ENCODE measurements around the gene LGALS3.

The LGALS3 gene

GRCh38 chr14:55123852-55124639 is 5.0 kb upstream of the LGALS3 start:
- TF ChIP-seq USF1 (IDR thresholded peaks at IDR 0.05) (no peak), EP300 (IDR thresholded peaks at IDR 0.05; ENCODE audit: borderline replicate concordance) (no peak), TCF12 (IDR thresholded peaks at IDR 0.05; ENCODE audit: low read depth) (no peak), ZBTB7A (IDR thresholded peaks at IDR 0.05; ENCODE audit: low read depth) (no peak)

DNA sequence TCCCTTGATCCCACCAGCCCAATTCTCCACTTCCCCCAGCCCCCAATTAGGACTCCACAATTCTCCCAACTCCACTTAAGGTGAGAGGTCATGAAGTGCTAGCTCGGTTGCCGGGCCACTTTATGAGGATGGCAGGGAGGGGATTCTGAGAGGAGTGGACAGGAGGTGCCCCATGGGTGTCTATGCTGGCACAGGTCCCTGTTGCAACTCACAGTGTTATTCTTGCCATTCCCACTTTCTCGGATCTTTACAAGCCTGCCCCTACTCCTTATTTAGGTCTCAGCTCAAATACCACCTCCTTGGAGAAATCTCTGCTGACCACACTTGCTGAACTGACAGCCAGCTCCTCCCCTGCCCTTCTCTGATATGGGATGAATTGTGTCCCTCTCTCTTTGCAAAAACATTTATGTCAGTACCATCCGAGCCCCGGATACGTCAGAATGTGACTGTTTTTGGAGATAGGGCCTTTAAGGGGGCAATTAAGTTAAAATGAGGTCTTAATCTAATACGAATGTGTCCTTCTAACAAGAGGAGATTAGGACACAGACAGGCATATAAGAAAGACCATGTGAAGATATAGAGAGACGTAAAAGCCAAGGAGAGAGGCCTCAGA is 4.2 kb upstream of the LGALS3 start:
- TF ChIP-seq TAF1 (IDR thresholded peaks at IDR 0.05; ENCODE audit: low read depth) (no peak), CEBPB (IDR thresholded peaks at IDR 0.05) (no peak), EP300 (IDR thresholded peaks at IDR 0.05; ENCODE audit: borderline replicate concordance) (no peak), CREB1 (IDR thresholded peaks at IDR 0.05; ENCODE audit: low read depth) (no peak), ZBTB7A (IDR thresholded peaks at IDR 0.05; ENCODE audit: low read depth) (no peak), FOXM1 (IDR thresholded peaks at IDR 0.05; ENCODE audit: borderline replicate concordance, low read depth) (no peak), EGR1 (IDR thresholded peaks at IDR 0.05) (no peak), USF1 (IDR thresholded peaks at IDR 0.05) (no peak), TEAD4 (IDR thresholded peaks at IDR 0.05) (no peak), TCF12 (IDR thresholded peaks at IDR 0.05; ENCODE audit: low read depth) (no peak), YY1 (IDR thresholded peaks at IDR 0.05; ENCODE audit: low read depth) (no peak), RAD21 (IDR thresholded peaks at IDR 0.05; ENCODE audit: low read depth) (no peak)
- TF ChIP-seq, protein P1, sequence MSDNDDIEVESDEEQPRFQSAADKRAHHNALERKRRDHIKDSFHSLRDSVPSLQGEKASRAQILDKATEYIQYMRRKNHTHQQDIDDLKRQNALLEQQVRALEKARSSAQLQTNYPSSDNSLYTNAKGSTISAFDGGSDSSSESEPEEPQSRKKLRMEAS (IDR thresholded peaks at IDR 0.05) = no peak
- TF ChIP-seq, protein P2, sequence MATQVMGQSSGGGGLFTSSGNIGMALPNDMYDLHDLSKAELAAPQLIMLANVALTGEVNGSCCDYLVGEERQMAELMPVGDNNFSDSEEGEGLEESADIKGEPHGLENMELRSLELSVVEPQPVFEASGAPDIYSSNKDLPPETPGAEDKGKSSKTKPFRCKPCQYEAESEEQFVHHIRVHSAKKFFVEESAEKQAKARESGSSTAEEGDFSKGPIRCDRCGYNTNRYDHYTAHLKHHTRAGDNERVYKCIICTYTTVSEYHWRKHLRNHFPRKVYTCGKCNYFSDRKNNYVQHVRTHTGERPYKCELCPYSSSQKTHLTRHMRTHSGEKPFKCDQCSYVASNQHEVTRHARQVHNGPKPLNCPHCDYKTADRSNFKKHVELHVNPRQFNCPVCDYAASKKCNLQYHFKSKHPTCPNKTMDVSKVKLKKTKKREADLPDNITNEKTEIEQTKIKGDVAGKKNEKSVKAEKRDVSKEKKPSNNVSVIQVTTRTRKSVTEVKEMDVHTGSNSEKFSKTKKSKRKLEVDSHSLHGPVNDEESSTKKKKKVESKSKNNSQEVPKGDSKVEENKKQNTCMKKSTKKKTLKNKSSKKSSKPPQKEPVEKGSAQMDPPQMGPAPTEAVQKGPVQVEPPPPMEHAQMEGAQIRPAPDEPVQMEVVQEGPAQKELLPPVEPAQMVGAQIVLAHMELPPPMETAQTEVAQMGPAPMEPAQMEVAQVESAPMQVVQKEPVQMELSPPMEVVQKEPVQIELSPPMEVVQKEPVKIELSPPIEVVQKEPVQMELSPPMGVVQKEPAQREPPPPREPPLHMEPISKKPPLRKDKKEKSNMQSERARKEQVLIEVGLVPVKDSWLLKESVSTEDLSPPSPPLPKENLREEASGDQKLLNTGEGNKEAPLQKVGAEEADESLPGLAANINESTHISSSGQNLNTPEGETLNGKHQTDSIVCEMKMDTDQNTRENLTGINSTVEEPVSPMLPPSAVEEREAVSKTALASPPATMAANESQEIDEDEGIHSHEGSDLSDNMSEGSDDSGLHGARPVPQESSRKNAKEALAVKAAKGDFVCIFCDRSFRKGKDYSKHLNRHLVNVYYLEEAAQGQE (IDR thresholded peaks at IDR 0.05; ENCODE audit: low read depth) = no peak

GRCh38 chr14:55125403-55125802 is 3.6 kb upstream of the LGALS3 start:
- TF ChIP-seq TEAD4 (IDR thresholded peaks at IDR 0.05) (no peak), TCF12 (IDR thresholded peaks at IDR 0.05; ENCODE audit: low read depth) (no peak), EGR1 (IDR thresholded peaks at IDR 0.05) (no peak), ZBTB7A (IDR thresholded peaks at IDR 0.05; ENCODE audit: low read depth) (no peak), TAF1 (IDR thresholded peaks at IDR 0.05; ENCODE audit: low read depth) (no peak), YY1 (IDR thresholded peaks at IDR 0.05; ENCODE audit: low read depth) (no peak), RAD21 (IDR thresholded peaks at IDR 0.05; ENCODE audit: low read depth) (no peak), CREB1 (IDR thresholded peaks at IDR 0.05; ENCODE audit: low read depth) (no peak), EP300 (IDR thresholded peaks at IDR 0.05; ENCODE audit: borderline replicate concordance) (no peak), NFIC (IDR thresholded peaks at IDR 0.05) (no peak), USF1 (IDR thresholded peaks at IDR 0.05) (no peak), FOXM1 (IDR thresholded peaks at IDR 0.05; ENCODE audit: borderline replicate concordance, low read depth) (no peak), CEBPB (IDR thresholded peaks at IDR 0.05) (no peak)
- TF ChIP-seq, protein P2 (IDR thresholded peaks at IDR 0.05; ENCODE audit: low read depth) = no peak
- TF ChIP-seq, protein P1 (IDR thresholded peaks at IDR 0.05) = no peak

DNA sequence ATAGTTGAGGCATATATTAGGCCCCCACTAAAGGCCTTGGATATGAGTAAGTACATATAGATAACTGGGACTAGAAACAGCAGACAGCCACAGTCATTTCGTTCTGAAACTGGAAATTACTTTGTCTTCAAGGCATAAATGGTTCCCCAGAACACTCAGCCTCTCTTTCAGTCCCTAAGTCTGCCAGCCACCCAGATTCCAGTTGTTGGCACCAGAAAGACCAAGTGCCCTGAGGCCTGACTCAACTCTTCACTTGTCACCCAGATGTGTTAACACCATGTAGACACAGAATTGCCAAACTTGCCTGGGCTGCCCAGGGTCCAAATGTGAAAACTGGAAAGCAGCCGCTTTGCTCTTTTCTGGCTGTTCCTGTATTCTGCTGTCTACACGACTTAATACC is 3.0 kb upstream of the LGALS3 start:
- TF ChIP-seq EGR1 (IDR thresholded peaks at IDR 0.05) = no peak
- TF ChIP-seq RAD21 (IDR thresholded peaks at IDR 0.05; ENCODE audit: low read depth) = no peak
- TF ChIP-seq TEAD4 (IDR thresholded peaks at IDR 0.05) = no peak
- no peak for TF ChIP-seq TAF1 (IDR thresholded peaks at IDR 0.05; ENCODE audit: low read depth)
- no peak for TF ChIP-seq TCF12 (IDR thresholded peaks at IDR 0.05; ENCODE audit: low read depth)
- no peak for TF ChIP-seq ZBTB7A (IDR thresholded peaks at IDR 0.05; ENCODE audit: low read depth)
- no peak for TF ChIP-seq USF1 (IDR thresholded peaks at IDR 0.05)
- TF ChIP-seq CEBPB (IDR thresholded peaks at IDR 0.05) = no peak
- no peak for TF ChIP-seq EP300 (IDR thresholded peaks at IDR 0.05; ENCODE audit: borderline replicate concordance)

All from Ishikawa (cell line).